Erythroblast (primary cell): ENCODE results near the gene MMEL1.

Source experiments
- GATA1 ChIP-seq: IDR thresholded peaks from 2 replicates; pipeline ENCODE4 v1.6.1; 2011; ENCODE audit warnings: low read depth, mild to moderate bottlenecking, control low read depth, low read length, moderate library complexity
- POLR2A ChIP-seq: IDR thresholded peaks from 2 replicates; pipeline ENCODE4 v1.6.1; 2011; ENCODE audit warnings: mild to moderate bottlenecking, low read length

GRCh38 chr1:2606881-2607621 lies 25.8 kb downstream of the MMEL1 start:
- TF ChIP-seq POLR2A: no peak
- no peak for TF ChIP-seq GATA1
